HG03571 (cell line): ENCODE measurements around the gene TMEM97.
"Not testable (repeated sequence)": the region's sequence is repeated elsewhere in the genome, so short reads cannot be mapped to it uniquely, and the experiment has no call there.

Experiments
- ATAC-seq: cut with Tn5 transposase; IDR thresholded peaks from one replicate; pipeline ENCODE4 v1.9.1; 2021; ENCODE audit not compliant: unreplicated experiment

Gene TMEM97

GRCh38 chr17:28335959-28336871, 17.2 kb downstream of the TMEM97 start:
- ATAC-seq, result no peak

GRCh38 chr17:28338056-28338768, 19.2 kb downstream of the TMEM97 start:
- ATAC-seq, result no peak

DNA sequence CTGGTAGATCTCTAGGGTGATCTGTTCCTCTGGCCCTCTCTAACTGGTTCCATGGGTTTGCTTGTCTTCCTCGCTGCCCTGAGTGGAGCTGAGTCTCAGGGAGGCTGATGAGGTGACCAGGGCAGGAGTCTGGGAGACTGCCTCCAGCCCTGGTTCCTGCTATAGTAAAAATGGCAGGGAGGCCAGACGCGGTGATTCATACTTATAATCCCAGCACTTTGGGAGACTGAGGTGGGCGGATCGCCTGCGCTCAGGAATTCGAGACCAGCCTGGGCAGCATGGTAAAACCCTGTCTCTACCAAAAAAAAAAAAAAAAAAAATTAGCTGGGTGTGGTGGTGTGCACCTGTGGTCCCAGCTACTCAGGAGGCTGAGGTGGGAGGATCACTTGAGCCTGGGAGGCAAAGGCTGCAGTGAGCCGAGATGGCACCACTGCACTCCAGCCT, 19.8 kb downstream of the TMEM97 start:
- ATAC-seq, result not testable (repeated sequence)

DNA sequence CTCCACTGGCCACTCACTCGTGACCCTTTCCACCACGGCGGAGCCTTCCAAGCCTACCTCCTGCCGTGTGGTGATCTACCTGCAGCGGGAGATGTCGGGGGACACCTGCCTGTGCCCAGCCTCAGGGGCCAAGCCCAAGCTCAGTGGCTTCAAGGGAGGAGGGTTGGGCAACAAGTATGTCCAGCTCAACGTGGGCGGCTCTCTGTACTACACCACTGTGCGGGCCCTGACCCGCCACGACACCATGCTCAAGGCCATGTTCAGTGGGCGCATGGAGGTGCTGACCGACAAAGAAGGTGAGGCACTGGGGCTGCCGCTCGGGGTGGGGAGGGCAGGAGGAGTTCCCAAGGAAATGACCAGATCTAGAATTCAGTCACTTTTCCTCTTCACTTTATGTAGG, 20.4 kb downstream of the TMEM97 start:
- ATAC-seq, result no peak

DNA sequence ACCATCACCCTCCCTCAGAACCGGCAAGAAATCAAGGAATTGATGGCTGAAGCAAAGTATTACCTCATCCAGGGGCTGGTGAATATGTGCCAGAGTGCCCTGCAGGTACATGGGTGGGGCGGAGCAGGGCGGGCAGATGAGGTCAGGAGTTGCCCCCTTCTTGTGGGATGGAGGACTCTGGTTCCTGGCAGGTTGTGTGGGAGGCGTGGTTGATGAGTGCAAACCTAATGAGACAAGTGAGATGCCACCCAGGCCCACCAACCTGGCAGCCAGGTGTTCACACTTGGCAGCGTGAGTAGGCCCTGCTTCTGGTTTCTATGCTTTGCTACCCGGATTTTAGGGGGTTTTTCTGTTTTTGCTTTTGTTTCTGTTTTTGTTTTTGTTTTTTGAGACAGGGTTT, 21.4 kb downstream of the TMEM97 start:
- no peak for ATAC-seq

DNA sequence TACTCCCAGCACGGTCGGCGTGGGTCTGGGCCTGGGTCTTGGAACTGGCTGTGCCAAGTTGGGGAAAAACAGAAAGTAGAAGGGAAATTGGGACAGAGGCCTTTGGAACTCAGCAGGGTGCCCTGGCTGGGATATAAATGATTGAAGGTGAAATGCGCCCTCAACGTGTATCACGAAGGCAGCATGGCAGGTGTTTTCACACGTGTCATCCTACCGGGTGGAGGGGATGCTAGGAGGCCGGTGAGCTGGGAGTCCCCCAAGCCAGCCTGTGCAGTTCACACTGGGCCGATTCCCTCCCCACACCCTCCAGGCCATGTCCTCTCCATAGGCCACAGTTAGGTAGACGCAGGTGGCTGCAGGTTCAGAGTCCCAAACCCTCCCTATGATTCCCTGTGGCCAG, 22.5 kb downstream of the TMEM97 start:
- ATAC-seq, result no peak

GRCh38 chr17:28342313-28342712, 23.3 kb downstream of the TMEM97 start:
- no peak for ATAC-seq

- ATAC-seq, result no peak
Observed at GRCh38 chr17:28343491-28343932, 24.5 kb downstream of the TMEM97 start.

DNA sequence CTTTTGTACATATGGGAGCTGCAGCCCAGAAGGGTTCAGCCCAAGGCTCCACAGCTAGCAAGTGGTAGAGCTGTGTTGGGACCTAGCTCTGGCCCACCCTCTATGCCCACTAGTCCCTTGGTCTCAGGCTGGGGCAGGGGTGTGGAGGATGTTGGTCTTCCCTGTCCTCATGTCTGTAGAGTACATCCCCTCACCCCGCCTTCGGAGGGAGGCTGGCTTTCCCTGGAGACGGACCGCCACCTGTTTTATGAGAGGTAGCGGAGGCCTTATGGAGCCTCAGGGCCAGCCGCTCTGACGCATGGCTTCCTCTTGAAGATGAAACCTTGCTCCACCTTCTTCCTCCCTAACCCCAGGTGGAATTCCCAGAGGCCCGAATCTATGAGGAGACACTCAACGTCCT, 25.0 kb downstream of the TMEM97 start:
- ATAC-seq, result no peak

DNA sequence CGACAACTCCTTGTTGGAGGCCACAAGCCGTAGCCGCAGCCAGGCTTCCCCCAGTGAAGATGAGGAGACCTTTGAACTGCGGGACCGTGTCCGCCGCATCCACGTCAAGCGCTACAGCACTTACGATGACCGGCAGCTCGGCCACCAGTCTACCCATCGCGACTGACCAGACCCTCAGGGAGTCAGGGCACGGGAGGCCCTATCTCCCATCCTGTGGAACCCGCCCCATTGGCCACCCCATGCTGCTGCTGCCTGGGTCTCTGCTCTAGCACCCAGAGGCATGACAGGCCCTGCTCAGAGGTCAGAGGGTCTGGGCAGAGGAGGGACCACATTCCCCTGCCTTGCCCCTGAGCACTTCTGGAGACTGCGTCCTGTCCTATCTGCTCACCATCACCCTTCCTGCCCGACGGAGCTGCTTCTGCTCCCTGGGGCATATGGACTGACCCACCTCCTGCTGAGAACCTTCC, 25.5 kb downstream of the TMEM97 start:
- ATAC-seq, result no peak

DNA sequence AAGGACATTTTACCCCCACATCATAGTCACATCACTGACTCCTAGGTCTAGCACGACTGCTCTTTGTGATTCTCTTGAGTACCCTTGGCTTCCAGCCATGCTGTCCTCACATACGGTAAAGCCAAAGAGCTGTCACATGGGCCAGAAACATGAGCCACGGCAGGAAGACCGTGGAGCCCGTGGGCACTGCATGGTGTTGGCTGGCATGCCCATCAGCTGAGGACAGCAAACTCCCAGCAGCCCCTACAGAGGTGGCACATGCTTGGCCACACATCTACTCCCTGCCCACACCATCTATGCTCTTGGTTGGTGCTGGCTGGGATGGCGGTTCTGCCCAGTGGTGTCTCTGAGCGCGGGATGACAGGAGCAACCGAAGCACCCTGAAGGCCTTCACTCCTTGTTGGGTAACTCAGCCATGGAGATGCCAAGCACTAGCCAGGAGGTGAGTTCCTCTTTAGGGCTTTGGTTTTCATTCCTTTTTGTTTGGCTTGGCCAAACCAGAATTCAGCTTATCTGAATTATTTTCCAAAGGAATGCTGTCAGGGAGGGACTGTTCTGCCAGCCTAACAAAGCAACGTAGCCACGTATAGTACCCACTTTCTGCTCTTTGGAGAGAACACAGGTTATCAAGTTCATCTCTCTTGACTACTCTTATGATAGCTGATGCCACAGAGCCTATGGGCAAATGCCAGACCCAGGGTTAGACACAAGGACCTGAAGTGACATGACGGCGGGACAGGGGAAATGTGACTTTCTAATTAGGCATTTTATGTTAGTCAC, 26.6 kb downstream of the TMEM97 start:
- no peak for ATAC-seq

- no peak for ATAC-seq
Observed at GRCh38 chr17:28346199-28346580, 27.2 kb downstream of the TMEM97 start.

DNA sequence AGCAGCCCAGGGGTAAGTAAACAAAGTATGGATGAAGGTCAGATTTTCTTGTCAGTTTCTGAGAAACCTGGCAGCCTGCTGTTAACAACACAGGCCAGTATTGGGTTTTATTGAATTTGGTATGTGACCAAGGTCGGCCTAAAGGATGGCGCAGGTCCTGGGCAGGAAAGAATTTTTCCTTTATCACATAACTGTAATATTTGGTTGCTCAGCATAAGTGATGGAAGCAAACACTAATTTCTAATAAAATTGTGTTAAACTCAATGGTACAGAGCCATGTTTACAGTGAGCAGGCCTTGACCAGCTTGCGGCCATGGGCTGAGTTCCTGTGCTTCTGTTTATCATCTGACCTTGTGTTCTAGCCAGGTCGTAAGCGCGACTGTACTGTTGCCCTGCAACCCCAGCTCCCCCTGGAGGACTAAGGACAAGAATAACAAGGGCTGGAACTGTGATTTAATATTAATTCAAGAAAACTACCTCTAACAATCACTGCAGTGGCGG, 27.8 kb downstream of the TMEM97 start:
- ATAC-seq, result no peak

DNA sequence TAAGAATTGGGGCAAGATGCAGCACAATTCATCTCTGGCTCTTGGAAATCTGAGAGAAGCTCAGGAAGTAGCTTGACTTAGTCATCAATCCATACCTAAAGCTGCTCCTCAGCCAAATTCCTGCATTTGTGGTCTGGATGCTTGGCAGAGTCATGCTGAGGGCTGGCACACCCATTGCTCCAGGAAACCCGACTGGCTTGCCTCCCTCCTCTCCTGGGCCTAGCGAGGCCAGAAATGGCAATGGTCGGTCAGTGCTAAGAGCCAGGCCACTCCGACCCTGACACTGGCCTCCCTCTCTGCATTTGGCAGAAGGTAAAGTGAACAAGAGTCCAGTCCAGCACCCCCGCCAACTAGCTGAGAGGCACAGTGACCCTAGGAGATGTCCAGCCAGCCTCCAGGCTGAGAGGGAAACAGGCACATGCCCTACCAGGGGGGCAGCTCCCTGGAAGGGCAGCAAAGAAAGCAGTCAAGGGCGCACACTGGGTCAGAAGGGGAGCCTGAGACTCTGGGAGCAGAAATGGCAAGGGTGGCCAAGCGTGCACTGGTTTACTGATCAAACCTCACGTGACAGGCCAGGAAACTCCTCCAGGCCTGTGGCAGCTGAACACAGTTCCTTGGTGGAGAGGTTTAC, 28.4 kb downstream of the TMEM97 start:
- ATAC-seq, result no peak

GRCh38 chr17:28348979-28349378, 30.0 kb downstream of the TMEM97 start:
- ATAC-seq, result no peak

GRCh38 chr17:28350271-28350670, 31.3 kb downstream of the TMEM97 start:
- no peak for ATAC-seq

DNA sequence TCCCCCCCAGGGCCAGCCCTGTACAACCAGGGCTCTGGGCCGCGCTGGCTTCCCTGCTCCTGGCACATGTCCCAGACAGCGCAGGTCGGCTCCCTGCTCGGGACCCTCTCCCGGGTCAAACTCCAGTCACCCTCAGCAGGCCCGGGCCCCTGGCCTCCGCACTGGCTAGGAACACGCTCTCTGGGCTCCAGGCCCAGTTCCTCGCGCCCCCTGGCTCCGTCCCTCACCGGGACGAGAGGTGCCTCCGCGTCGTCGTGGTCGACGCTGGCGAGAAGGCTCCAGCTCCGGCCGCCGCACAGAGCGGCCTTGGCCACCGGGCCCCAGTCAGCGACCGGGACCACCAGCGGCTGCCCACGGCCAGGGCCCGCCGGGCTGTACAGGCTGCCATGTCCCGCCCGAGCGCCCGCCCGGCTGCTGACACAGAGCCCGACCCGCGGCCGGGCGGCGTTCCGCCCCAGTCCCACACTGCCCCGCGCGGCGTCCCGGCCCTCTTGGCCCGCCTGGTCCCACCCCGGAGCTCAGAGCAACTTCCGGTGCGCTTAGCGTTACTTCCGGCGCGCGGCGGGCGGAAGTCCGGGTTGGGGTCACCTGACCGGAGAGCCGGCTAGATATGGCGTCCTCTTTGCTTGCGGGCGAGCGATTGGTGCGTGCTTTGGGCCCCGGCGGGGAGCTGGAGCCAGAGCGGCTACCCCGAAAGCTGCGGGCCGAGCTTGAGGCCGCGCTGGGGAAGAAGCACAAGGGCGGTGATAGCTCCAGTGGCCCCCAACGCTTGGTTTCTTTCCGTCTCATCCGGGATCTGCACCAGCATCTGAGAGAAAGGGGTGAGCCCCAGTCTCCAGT, 38.3 kb downstream of the TMEM97 start, which contains the start of gene POLDIP2:
Gene POLDIP2, minus strand, starts transcription at position 467 of the 840 bp plus-strand sequence. Its CDS starts 79 bp downstream, at position 388.
- peak; percentile 90 for ATAC-seq

DNA sequence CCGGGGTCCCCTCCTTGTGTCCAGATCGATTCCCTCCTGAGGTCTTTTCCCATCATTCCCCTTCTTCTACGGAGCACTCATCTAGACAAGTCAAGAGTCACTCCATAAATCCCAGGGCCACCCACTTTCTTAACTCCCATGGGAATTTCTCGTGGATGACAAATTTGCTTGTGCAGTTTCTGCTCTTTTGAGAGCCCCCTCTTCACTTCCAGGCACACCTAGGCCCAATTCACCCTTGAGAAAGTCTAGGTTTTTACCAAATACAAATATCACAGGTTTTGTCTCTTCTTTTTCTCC, 38.8 kb downstream of the TMEM97 start:
- ATAC-seq, result no peak

GRCh38 chr17:28363186-28363585, 44.2 kb downstream of the TMEM97 start:
- no peak for ATAC-seq
